ENCODE measurements around the gene KPNA4. TPM values are rescaled to one million over a fixed set of nuclear protein-coding genes. Genes with fewer than 3 reads are reported as not detected.

The KPNA4 gene
- total and polyA plus RNA-seq, 2 donors (not counting 1 experiment from before 2014, with no cell fraction given) = 33.0 to 38.8 TPM

DNA sequence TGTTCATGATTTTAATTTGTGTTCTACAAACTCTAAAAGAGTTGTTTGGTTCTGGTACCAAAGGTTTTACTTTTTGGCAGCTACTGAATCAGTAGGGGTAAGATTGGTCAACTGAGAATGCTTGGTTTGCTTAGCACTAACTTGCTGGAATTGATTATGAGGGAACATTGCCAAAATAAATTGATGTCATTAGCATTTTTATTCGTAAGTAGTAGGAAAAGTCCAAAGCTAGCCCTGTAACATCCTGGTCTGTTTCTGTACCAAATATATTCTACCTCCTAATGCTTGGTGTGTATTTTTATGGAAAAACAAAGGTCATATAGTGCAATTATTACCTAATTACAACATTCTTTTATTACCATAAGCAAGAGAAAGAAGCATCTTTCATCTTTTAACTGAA is 35.9 kb upstream of the KPNA4 start:
- H3K4me1 ChIP-seq (ENCODE audit: control insufficient read depth, extremely low read depth, insufficient read depth, low read length) = no peaks in the 10 kb centered on the region
- TF ChIP-seq, protein P1, sequence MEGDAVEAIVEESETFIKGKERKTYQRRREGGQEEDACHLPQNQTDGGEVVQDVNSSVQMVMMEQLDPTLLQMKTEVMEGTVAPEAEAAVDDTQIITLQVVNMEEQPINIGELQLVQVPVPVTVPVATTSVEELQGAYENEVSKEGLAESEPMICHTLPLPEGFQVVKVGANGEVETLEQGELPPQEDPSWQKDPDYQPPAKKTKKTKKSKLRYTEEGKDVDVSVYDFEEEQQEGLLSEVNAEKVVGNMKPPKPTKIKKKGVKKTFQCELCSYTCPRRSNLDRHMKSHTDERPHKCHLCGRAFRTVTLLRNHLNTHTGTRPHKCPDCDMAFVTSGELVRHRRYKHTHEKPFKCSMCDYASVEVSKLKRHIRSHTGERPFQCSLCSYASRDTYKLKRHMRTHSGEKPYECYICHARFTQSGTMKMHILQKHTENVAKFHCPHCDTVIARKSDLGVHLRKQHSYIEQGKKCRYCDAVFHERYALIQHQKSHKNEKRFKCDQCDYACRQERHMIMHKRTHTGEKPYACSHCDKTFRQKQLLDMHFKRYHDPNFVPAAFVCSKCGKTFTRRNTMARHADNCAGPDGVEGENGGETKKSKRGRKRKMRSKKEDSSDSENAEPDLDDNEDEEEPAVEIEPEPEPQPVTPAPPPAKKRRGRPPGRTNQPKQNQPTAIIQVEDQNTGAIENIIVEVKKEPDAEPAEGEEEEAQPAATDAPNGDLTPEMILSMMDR (conservative IDR thresholded peaks at IDR 0.05 in 1 of 2, IDR thresholded peaks at IDR 0.05 in 1 of 2; ENCODE audit: low read depth in 1 of 2, low read length in 2 of 2) = no peak
- no peak for TF ChIP-seq EZH2 (IDR thresholded peaks at IDR 0.05; ENCODE audit: low read length, missing control alignments)
- H3K4me3 ChIP-seq (replicated peaks in 1 of 4; ENCODE audit: control extremely low read depth in 1 of 4, insufficient read depth in 1 of 4, low read depth in 3 of 4, low read length in 4 of 4) = no peak overlapping the region
- DNase-seq (ENCODE audit: low read depth in 2 of 2) = peak in 1 of 2 donors; percentile 10
- H4K20me1 ChIP-seq (ENCODE audit: control insufficient read depth, extremely low read depth, insufficient read depth, low read length) = no peaks in the 10 kb centered on the region
- no peaks in the 10 kb centered on the region for H3K36me3 ChIP-seq (ENCODE audit: control insufficient read depth, insufficient read depth, low read length)
- no peaks in the 10 kb centered on the region for H3K9me3 ChIP-seq (ENCODE audit: control insufficient read depth, insufficient read depth, low read depth, low read length)
- no peak overlapping the region for H3K9ac ChIP-seq (ENCODE audit: insufficient read depth, low read length)
- H3K27ac ChIP-seq (ENCODE audit: insufficient read depth, low read length) = no peak overlapping the region
- no peaks in the 10 kb centered on the region for H3K27me3 ChIP-seq (ENCODE audit: control insufficient read depth, insufficient read depth, low read length)
- H3K79me2 ChIP-seq (ENCODE audit: control insufficient read depth, insufficient read depth, low read length) = no peaks in the 10 kb centered on the region
- H2AFZ ChIP-seq (ENCODE audit: low read length) = no peak overlapping the region
- H3K4me2 ChIP-seq (ENCODE audit: extremely low read depth, insufficient read depth, low read length) = no peak overlapping the region

DNA sequence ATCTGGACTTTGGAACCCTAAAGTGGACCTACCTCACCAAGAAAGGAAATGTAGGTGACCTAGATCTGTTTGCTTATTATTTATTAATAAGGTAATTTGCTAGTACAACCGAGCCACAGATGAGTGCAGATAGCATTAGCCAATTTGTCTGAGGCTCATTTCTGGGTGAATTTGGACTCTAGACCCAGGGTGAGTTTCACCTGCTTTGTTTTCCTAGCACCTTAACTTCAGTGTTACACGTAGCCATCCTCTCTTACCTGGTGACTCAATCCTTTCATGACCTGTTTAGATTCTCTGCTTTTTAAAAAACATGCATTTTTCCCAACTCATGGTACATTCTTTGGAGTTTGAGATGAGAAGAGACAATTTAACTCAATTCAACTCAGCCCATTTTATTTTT is 33.5 kb upstream of the KPNA4 start:
- DNase-seq (ENCODE audit: low read depth in 2 of 2) = no peak
- H3K4me2 ChIP-seq (ENCODE audit: extremely low read depth, insufficient read depth, low read length) = no peak overlapping the region
- no peaks in the 10 kb centered on the region for H3K9me3 ChIP-seq (ENCODE audit: control insufficient read depth, insufficient read depth, low read depth, low read length)
- no peak overlapping the region for H3K27ac ChIP-seq (ENCODE audit: insufficient read depth, low read length)
- no peak overlapping the region for H3K9ac ChIP-seq (ENCODE audit: insufficient read depth, low read length)
- no peaks in the 10 kb centered on the region for H4K20me1 ChIP-seq (ENCODE audit: control insufficient read depth, extremely low read depth, insufficient read depth, low read length)
- no peak overlapping the region for H3K4me3 ChIP-seq (replicated peaks in 1 of 4; ENCODE audit: control extremely low read depth in 1 of 4, insufficient read depth in 1 of 4, low read depth in 3 of 4, low read length in 4 of 4)
- no peaks in the 10 kb centered on the region for H3K4me1 ChIP-seq (ENCODE audit: control insufficient read depth, extremely low read depth, insufficient read depth, low read length)
- no peak overlapping the region for H2AFZ ChIP-seq (ENCODE audit: low read length)
- no peaks in the 10 kb centered on the region for H3K79me2 ChIP-seq (ENCODE audit: control insufficient read depth, insufficient read depth, low read length)
- H3K27me3 ChIP-seq (ENCODE audit: control insufficient read depth, insufficient read depth, low read length) = no peaks in the 10 kb centered on the region
- TF ChIP-seq EZH2 (IDR thresholded peaks at IDR 0.05; ENCODE audit: low read length, missing control alignments) = no peak
- TF ChIP-seq, protein P1 (conservative IDR thresholded peaks at IDR 0.05 in 1 of 2, IDR thresholded peaks at IDR 0.05 in 1 of 2; ENCODE audit: low read depth in 1 of 2, low read length in 2 of 2) = no peak
- H3K36me3 ChIP-seq (ENCODE audit: control insufficient read depth, insufficient read depth, low read length) = no peaks in the 10 kb centered on the region

DNA sequence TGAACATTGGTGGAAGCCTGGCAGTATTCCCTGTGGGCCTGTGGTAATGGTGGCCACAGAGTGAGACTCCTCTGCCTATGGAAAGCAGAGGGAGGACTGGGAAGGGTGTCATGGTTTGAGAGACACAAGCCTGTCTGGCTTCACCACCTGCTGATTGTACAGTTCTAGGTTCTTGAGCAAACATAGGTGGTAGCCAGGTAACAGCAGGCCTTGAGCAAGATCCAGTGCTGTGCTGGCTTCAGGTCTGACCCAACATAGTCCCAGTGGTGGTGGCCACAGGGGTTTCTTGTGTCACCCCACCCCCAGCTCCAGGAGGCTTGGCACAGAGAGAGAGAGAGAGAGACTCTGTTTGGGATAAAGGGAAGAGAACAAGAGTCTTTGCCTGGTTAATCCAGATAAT is 22.7 kb upstream of the KPNA4 start:
- Histone ChIP-seq H3K9me3 (ENCODE audit: control insufficient read depth, insufficient read depth, low read depth, low read length) (no peaks in the 10 kb centered on the region), H3K27me3 (ENCODE audit: control insufficient read depth, insufficient read depth, low read length) (peaks cover 2% of the 10 kb centered on the region), H2AFZ (ENCODE audit: low read length) (no peak overlapping the region), H3K4me2 (ENCODE audit: extremely low read depth, insufficient read depth, low read length) (no peak overlapping the region), H3K36me3 (ENCODE audit: control insufficient read depth, insufficient read depth, low read length) (no peaks in the 10 kb centered on the region), H3K4me1 (ENCODE audit: control insufficient read depth, extremely low read depth, insufficient read depth, low read length) (no peaks in the 10 kb centered on the region), H3K9ac (ENCODE audit: insufficient read depth, low read length) (no peak overlapping the region), H3K27ac (ENCODE audit: insufficient read depth, low read length) (no peak overlapping the region), H3K79me2 (ENCODE audit: control insufficient read depth, insufficient read depth, low read length) (no peaks in the 10 kb centered on the region), H3K4me3 (replicated peaks in 1 of 4; ENCODE audit: control extremely low read depth in 1 of 4, insufficient read depth in 1 of 4, low read depth in 3 of 4, low read length in 4 of 4) (no peak overlapping the region), H4K20me1 (ENCODE audit: control insufficient read depth, extremely low read depth, insufficient read depth, low read length) (no peaks in the 10 kb centered on the region)
- no peak for DNase-seq (ENCODE audit: low read depth in 2 of 2)
- TF ChIP-seq EZH2 (IDR thresholded peaks at IDR 0.05; ENCODE audit: low read length, missing control alignments) = no peak
- TF ChIP-seq, protein P1 (conservative IDR thresholded peaks at IDR 0.05 in 1 of 2, IDR thresholded peaks at IDR 0.05 in 1 of 2; ENCODE audit: low read depth in 1 of 2, low read length in 2 of 2) = no peak

All from fibroblast of lung (primary cell).